Naive thymus-derived CD4-positive, alpha-beta T cell (primary cell): ENCODE data around the gene USH2A. TPM values are rescaled to one million over a fixed set of nuclear protein-coding genes. Genes with fewer than 3 reads are reported as not detected.

Source experiments
- ATAC-seq: fragments of 150-1000 bp; cut with Tn5 transposase; 2 replicates; pipeline ENCODE4 v1.10.0; 2021; ENCODE audit warnings: mild to moderate bottlenecking, moderate library complexity
- CTCF ChIA-PET: fragments of 350-600 bp; sonication (Branson Sonifier 250); formaldehyde crosslinking; loops from one replicate; lab custom pipeline; 2021; ENCODE audit warnings: antibody characterized with exemption; lab: Charles Lee
- POLR2A ChIA-PET: fragments of 350-600 bp; sonication (Branson Sonifier 250); formaldehyde crosslinking; loops from one replicate; lab custom pipeline; 2021; ENCODE audit warnings: antibody characterized with exemption, inconsistent platforms; lab: Charles Lee
- DNase-seq, 9 donors: peaks; one replicate each; pipeline versions ENCODE4 v3.0.0 to v3.0.0-alpha.2; 2020 to 2022; ENCODE audit warnings: mixed read lengths in 1 of 9
- H3K27ac ChIP-seq: one replicate; pipeline ENCODE4 v1.7.0; 2013; ENCODE audit warnings: mild to moderate bottlenecking, low read depth, low read length, moderate library complexity
- H3K27me3 ChIP-seq, 2 donors: one replicate each; pipeline ENCODE4 v1.7.0; 2013; ENCODE audit warnings: low read length in 2 of 2, mild to moderate bottlenecking in 2 of 2, moderate library complexity in 2 of 2; ENCODE audit not compliant: control insufficient read depth in 2 of 2, insufficient read depth in 2 of 2
- H3K36me3 ChIP-seq, 3 experiments: 1 replicate in 2 of 3; 2 replicates in 1 of 3; pipeline ENCODE4 v1.7.0; 2013; ENCODE audit warnings: low read length in 3 of 3, mild to moderate bottlenecking in 3 of 3, moderate library complexity in 1 of 3; ENCODE audit not compliant: insufficient read depth in 3 of 3, control insufficient read depth in 2 of 3
- H3K4me1 ChIP-seq, 2 donors: one replicate each; pipeline ENCODE4 v1.7.0; 2013; ENCODE audit warnings: low read length in 2 of 2, mild to moderate bottlenecking in 2 of 2, moderate library complexity in 1 of 2; ENCODE audit not compliant: control insufficient read depth in 2 of 2, insufficient read depth in 2 of 2
- H3K4me3 ChIP-seq: 2 replicates; pipeline ENCODE4 v1.7.0; 2013; ENCODE audit warnings: mild to moderate bottlenecking, low read length
- H3K9me3 ChIP-seq, 3 experiments: 1 replicate in 2 of 3; 2 replicates in 1 of 3; pipeline ENCODE4 v1.7.0; 2013; ENCODE audit warnings: low read length in 3 of 3; ENCODE audit not compliant: control insufficient read depth in 2 of 3
- H3K27ac Mint-ChIP-seq, 9 donors: one replicate each; pipeline ENCODE4 v1.8.0; 2020 to 2022; ENCODE audit warnings: mixed read lengths in 9 of 9, mild to moderate bottlenecking in 8 of 9, moderate library complexity in 5 of 9, inconsistent platforms in 2 of 9
- H3K27me3 Mint-ChIP-seq, 5 donors: one replicate each; pipeline ENCODE4 v1.8.0; 2021 to 2022; ENCODE audit warnings: mixed read lengths in 5 of 5, mild to moderate bottlenecking in 1 of 5
- H3K36me3 Mint-ChIP-seq, 5 donors: one replicate each; pipeline ENCODE4 v1.8.0; 2020 to 2022; ENCODE audit warnings: mixed read lengths in 5 of 5, mild to moderate bottlenecking in 3 of 5, inconsistent platforms in 1 of 5
- H3K4me1 Mint-ChIP-seq, 7 donors: one replicate each; pipeline ENCODE4 v1.8.0; 2020 to 2022; ENCODE audit warnings: mixed read lengths in 7 of 7, mild to moderate bottlenecking in 3 of 7, inconsistent platforms in 1 of 7
- H3K4me3 Mint-ChIP-seq, 10 donors: one replicate each; pipeline ENCODE4 v1.8.0; 2020 to 2022; ENCODE audit warnings: mild to moderate bottlenecking in 10 of 10, mixed read lengths in 10 of 10, moderate library complexity in 6 of 10, inconsistent platforms in 2 of 10
- H3K9me3 Mint-ChIP-seq, 11 donors: one replicate each; pipeline ENCODE4 v1.8.0; 2020 to 2022; ENCODE audit warnings: mixed read lengths in 11 of 11, mild to moderate bottlenecking in 4 of 11, inconsistent platforms in 1 of 11, moderate library complexity in 1 of 11
- intact Hi-C, 2 donors: fragments of 100-400 bp; cut with micrococcal nuclease; formaldehyde crosslinking; loops; one replicate each; pipeline ENCODE4 v1.15.1; 2023
- polyA plus RNA-seq, 2 donors: library from polyadenylated mRNA; unstranded; fragments of 300-500 nt; fragmentation: Illumina TruSeq; gene quantifications; one replicate each; pipeline ENCODE4 v1.2.3, GENCODE V29; 2021
- total RNA-seq, 6 experiments: library from RNA in 5 of 6; stranded (reverse) in 5 of 6; gene quantifications; 1 replicate in 5 of 6; 2 replicates in 1 of 6; pipeline ENCODE4 v1.2.3 and lab custom pipeline; 2021 to 2026

Gene USH2A
- total and polyA plus RNA-seq, 7 experiments from 2014 or later, result not detected

DNA sequence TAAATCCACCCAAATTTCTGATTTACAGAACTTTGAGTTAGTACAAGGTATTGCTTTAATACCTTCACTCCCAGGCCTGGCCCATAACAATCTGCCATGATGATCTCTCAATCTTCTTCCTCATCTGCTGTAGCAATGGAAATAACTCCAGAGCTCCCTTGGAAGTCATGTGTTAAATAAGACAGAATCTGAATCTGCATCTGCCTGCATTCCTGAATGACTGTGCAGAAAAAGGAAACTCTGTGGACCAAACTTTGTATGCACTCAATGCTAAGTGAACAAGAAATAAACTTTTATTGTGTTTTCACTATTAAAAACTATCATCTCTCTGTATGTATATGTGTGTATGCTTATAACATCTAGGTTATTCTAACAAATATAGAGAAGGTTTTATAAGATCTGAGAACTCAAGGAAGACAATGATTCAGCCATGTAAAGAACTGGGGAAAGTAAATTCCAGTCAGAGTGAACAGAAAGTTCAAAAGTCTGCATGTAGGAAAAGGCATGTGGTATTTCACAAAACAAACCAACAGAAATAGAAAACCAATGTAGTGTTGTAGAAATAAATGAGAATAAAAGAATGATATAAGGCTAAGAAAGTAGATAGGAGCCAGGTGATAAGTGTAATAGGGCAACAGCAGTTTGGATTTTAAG lies 390.2 kb downstream of the USH2A start:
- Histone ChIP-seq H3K27ac (no peak overlapping the region), H3K4me3 (no peak overlapping the region), H3K27me3 (no peaks in the 10 kb centered on the region), H3K9me3 (no peaks in the 10 kb centered on the region), H3K4me1 (no peaks in the 10 kb centered on the region), H3K36me3 (no peaks in the 10 kb centered on the region)
- Mint-ChIP-seq H3K4me3 (no peak overlapping the region), H3K36me3 (no peaks in the 10 kb centered on the region), H3K27ac (no peak overlapping the region), H3K9me3 (peaks cover 0 to 16% (median 8%) of the 10 kb centered on the region in 11 donors), H3K27me3 (no peaks in the 10 kb centered on the region), H3K4me1 (no peaks in the 10 kb centered on the region)
- ChIA-PET CTCF (no interaction called here), POLR2A (no interaction called here)
- no peak for ATAC-seq
- DNase-seq, result no peak
- intact Hi-C loops, result no loop called here

DNA sequence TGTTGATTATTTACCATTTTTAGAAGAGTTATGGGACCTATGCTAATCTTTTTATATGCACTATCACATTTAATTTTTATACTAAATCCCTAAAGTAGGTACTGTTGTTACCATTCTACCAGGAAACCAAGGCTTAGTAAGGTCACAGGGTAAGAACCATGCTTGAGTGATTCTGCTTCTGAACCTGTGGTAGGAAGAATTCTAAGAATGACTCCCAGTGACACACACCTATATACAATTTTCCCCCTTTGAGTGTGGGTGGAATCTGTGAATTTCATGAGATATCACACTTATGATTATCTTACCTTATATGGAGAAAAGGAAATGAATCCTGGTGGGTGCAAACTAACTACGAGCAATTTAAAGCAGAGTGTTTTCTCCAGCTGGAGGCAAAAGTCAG lies 391.0 kb downstream of the USH2A start:
- Histone ChIP-seq H3K9me3 (no peaks in the 10 kb centered on the region), H3K36me3 (no peaks in the 10 kb centered on the region), H3K4me3 (no peak overlapping the region), H3K27me3 (no peaks in the 10 kb centered on the region), H3K27ac (no peak overlapping the region), H3K4me1 (no peaks in the 10 kb centered on the region)
- no peak overlapping the region for H3K4me3 Mint-ChIP-seq
- ChIA-PET POLR2A (no interaction called here), CTCF (no interaction called here)
- H3K9me3 Mint-ChIP-seq, result peaks cover 0 to 10% (median 6%) of the 10 kb centered on the region in 11 donors
- ATAC-seq, result no peak
- no peaks in the 10 kb centered on the region for H3K27me3 Mint-ChIP-seq
- H3K36me3 Mint-ChIP-seq, result no peaks in the 10 kb centered on the region
- H3K4me1 Mint-ChIP-seq, result no peaks in the 10 kb centered on the region
- intact Hi-C loops, result no loop called here
- no peak overlapping the region for H3K27ac Mint-ChIP-seq
- no peak for DNase-seq

DNA sequence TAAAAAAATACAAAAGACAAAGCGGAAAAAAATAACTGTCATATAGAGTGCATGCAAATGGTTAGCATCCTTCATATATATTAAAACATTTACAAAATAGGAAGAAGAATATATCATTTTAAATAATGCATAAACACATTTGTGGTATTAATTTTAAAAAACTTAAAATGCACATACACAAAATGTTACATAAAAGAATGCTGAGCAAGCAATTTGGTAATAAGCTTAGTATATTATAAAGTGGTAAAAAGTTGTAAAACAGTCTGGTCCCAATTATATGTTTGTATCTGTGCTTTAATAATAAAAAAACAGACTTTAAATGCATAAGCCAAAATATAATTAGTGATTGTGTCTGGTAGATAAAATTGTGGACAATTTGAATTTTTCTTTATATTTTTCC lies 394.6 kb downstream of the USH2A start:
- ATAC-seq (no peak), DNase-seq (no peak)
- no peaks in the 10 kb centered on the region for H3K9me3 ChIP-seq

DNA sequence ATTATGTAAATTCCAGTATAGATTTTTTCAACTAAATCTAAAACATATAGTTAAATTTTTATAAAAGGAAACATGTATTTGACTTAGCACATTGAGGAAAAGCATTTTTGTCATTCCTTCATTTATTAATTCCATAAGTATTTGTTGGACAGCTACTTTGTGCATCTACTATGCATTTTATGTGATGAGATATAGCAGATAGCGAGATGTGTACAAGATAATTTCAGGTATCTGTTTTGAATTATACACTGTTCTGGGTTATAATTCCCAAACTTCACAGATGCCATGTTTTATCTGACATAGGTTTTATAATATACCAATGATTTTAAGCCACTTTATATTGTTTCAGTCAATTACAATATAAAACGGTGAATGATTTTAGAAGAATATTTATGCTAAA lies 398.7 kb downstream of the USH2A start:
- Mint-ChIP-seq H3K36me3 (no peaks in the 10 kb centered on the region), H3K27ac (no peak overlapping the region), H3K4me3 (no peak overlapping the region), H3K27me3 (no peaks in the 10 kb centered on the region), H3K4me1 (peaks cover 0 to 1% (median 0%) of the 10 kb centered on the region in 7 donors), H3K9me3 (peaks cover 0 to 23% (median 5%) of the 10 kb centered on the region in 11 donors)
- no peaks in the 10 kb centered on the region for H3K27me3 ChIP-seq
- H3K4me1 ChIP-seq, result no peaks in the 10 kb centered on the region
- intact Hi-C loops, result no loop called here
- no peak for ATAC-seq
- no peaks in the 10 kb centered on the region for H3K9me3 ChIP-seq
- ChIA-PET POLR2A (no interaction called here), CTCF (no interaction called here)
- H3K4me3 ChIP-seq, result no peak overlapping the region
- H3K36me3 ChIP-seq, result no peaks in the 10 kb centered on the region
- no peak for DNase-seq
- H3K27ac ChIP-seq, result no peak overlapping the region

More for the DNA sequence above, 394.6 kb downstream of the USH2A start:
- peaks cover 0 to 7% (median 5%) of the 10 kb centered on the region in 11 donors for H3K9me3 Mint-ChIP-seq
- POLR2A ChIA-PET, result no interaction called here
- no peaks in the 10 kb centered on the region for H3K4me1 Mint-ChIP-seq
- no peaks in the 10 kb centered on the region for H3K27me3 Mint-ChIP-seq
- H3K27ac ChIP-seq, result no peak overlapping the region
- no peak overlapping the region for H3K4me3 Mint-ChIP-seq
- CTCF ChIA-PET, result no interaction called here
- H3K4me1 ChIP-seq, result no peaks in the 10 kb centered on the region
- no peak overlapping the region for H3K27ac Mint-ChIP-seq
- no peak overlapping the region for H3K4me3 ChIP-seq
- intact Hi-C loops, result no loop called here
- no peaks in the 10 kb centered on the region for H3K36me3 Mint-ChIP-seq
- H3K36me3 ChIP-seq, result no peaks in the 10 kb centered on the region
- no peaks in the 10 kb centered on the region for H3K27me3 ChIP-seq

DNA sequence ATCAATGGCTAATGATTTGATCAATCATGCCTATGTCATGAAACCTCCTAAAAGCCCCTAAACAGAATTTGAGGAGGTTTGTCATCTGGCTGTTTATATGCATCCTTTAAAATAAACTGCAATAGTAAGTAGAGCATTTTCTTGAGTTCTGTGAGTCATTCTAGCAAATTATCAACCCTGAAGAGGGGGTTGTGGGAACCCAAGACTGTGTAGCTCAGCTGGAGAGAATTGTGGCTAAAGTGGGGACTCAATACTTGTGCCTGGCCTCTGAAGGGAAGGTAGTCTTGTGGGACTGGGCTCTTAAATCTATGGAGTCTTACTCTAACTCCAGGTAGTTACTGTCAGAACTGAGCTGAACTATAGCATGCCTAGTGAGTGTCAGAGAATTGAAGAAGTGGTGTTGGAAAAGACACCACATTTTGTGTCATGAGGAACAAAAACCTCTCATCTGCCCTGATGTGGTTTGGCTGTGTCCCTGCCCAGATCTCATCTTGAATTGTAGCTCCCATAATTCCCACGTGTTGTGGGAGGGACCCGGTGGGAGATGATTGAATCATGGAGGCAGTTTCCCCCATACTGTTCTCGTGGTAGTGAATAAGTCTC lies 402.4 kb downstream of the USH2A start:
- Mint-ChIP-seq H3K9me3 (peaks cover 0 to 31% (median 6%) of the 10 kb centered on the region in 11 donors), H3K27me3 (no peaks in the 10 kb centered on the region), H3K4me1 (peaks cover 0 to 1% (median 0%) of the 10 kb centered on the region in 7 donors), H3K36me3 (no peaks in the 10 kb centered on the region), H3K4me3 (no peak overlapping the region), H3K27ac (no peak overlapping the region)
- no peak overlapping the region for H3K4me3 ChIP-seq
- no peaks in the 10 kb centered on the region for H3K9me3 ChIP-seq
- POLR2A ChIA-PET, result no interaction called here
- no peaks in the 10 kb centered on the region for H3K27me3 ChIP-seq
- ATAC-seq (no peak), DNase-seq (no peak)
- intact Hi-C loops, result no loop called here
- H3K36me3 ChIP-seq, result no peaks in the 10 kb centered on the region
- no peaks in the 10 kb centered on the region for H3K4me1 ChIP-seq
- H3K27ac ChIP-seq, result no peak overlapping the region
- CTCF ChIA-PET, result no interaction called here

DNA sequence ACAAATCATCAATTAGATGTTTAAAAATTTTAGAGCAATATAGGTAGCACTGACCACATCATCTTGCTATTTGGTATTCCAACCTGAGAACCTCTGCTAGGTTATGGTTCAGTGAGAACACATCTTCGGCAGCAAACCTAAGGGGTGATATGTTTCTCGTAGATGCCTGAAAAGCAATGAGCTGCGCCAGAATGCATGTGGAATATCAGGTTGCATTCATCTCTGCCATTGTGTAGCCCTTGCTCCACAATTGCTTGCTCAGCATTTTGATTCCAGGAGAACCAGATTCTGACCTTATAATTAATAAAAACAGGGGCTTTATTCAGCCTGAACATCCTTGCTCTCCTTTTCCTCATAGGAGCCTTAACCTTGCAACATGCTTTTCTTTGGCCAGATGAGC lies 408.1 kb downstream of the USH2A start:
- Histone ChIP-seq H3K27me3 (no peaks in the 10 kb centered on the region), H3K27ac (no peak overlapping the region), H3K9me3 (no peaks in the 10 kb centered on the region), H3K36me3 (no peaks in the 10 kb centered on the region), H3K4me1 (no peaks in the 10 kb centered on the region), H3K4me3 (no peak overlapping the region)
- H3K4me1 Mint-ChIP-seq, result no peaks in the 10 kb centered on the region
- H3K27me3 Mint-ChIP-seq, result no peaks in the 10 kb centered on the region
- POLR2A ChIA-PET, result no interaction called here
- no peak for DNase-seq
- intact Hi-C loops, result no loop called here
- CTCF ChIA-PET, result no interaction called here
- no peak overlapping the region for H3K27ac Mint-ChIP-seq
- H3K36me3 Mint-ChIP-seq, result no peaks in the 10 kb centered on the region
- no peak for ATAC-seq
- peaks cover 0 to 20% (median 7%) of the 10 kb centered on the region in 11 donors for H3K9me3 Mint-ChIP-seq
- H3K4me3 Mint-ChIP-seq, result no peak overlapping the region

DNA sequence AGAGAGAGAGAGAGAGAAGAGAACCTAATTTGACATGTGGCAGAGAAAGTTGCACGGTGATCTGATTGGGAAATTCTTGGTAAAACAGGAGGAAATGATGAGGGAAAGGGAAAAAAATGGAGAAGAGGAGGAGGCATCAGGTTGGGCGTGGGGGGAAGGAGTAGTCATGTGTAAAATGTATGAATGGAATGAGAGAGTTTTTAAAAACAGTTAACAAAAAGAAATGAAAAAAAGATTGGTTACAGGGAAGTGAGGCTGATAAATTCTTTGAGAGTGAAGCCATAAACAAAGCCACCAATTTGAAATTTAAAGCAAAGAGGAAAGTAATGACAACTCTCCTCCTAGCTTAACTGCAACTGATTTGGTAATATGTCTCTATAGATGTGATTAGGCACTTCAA lies 409.2 kb downstream of the USH2A start:
- H3K4me3 Mint-ChIP-seq, result no peak overlapping the region
- POLR2A ChIA-PET, result no interaction called here
- no peak overlapping the region for H3K27ac ChIP-seq
- CTCF ChIA-PET, result no interaction called here
- ATAC-seq (no peak), DNase-seq (no peak)
- intact Hi-C loops, result no loop called here
- no peaks in the 10 kb centered on the region for H3K27me3 Mint-ChIP-seq
- H3K9me3 ChIP-seq, result no peaks in the 10 kb centered on the region
- no peaks in the 10 kb centered on the region for H3K4me1 Mint-ChIP-seq
- peaks cover 0 to 14% (median 10%) of the 10 kb centered on the region in 11 donors for H3K9me3 Mint-ChIP-seq
- H3K27me3 ChIP-seq, result no peaks in the 10 kb centered on the region
- H3K4me3 ChIP-seq, result no peak overlapping the region
- no peaks in the 10 kb centered on the region for H3K4me1 ChIP-seq
- no peaks in the 10 kb centered on the region for H3K36me3 ChIP-seq
- H3K36me3 Mint-ChIP-seq, result no peaks in the 10 kb centered on the region
- no peak overlapping the region for H3K27ac Mint-ChIP-seq
